NB4 (cell line): ENCODE results near the gene SLC24A5.

ENCODE experiments used
- DNase-seq: peaks from one replicate; pipeline ENCODE4 v3.0.0; 2010; ENCODE audit warnings: low read depth
- H3K4me3 ChIP-seq: one replicate; pipeline ENCODE4 v1.5.1; 2011; ENCODE audit warnings: mild to moderate bottlenecking, low read depth, low read length, moderate library complexity
- MYC ChIP-seq: IDR thresholded peaks from 2 replicates; pipeline ENCODE4 v1.6.1; 2011; ENCODE audit warnings: low read depth, low read length
- POLR2A ChIP-seq: IDR thresholded peaks from 2 replicates; pipeline ENCODE4 v1.6.1; 2011; ENCODE audit warnings: mild to moderate bottlenecking; ENCODE audit not compliant: insufficient read length; ENCODE audit errors: extremely low read depth
- TF ChIP-seq, protein P1 (sequence below): IDR thresholded peaks from one replicate; pipeline ENCODE4 v1.5.1; 2012; ENCODE audit warnings: low read depth, low read length
- TF ChIP-seq, protein P2 (sequence below): IDR thresholded peaks from 2 replicates; pipeline ENCODE4 v1.6.1; 2011; ENCODE audit warnings: low read depth, low read length

The SLC24A5 gene

DNA sequence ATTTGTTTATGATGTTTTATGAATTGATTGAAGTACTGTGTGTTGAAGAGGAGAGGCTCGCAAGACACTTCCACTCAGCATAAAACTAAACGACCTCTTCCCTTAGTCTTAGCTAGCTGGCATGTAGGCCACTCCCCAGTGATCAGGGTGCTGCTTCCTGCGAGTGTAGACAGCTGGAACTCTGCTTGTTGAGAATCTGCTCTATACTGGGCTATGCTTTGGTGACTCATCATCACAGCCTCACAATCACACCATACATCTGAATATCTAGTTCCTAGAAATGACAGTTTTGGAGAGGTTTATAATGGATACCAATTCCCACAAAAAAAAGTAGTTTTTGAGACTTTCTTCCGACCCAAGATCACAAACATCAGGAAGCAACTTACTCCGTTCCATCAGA lies 1.5 kb upstream of the SLC24A5 start:
- no peak overlapping the region for H3K4me3 ChIP-seq
- no peak for DNase-seq
- TF ChIP-seq, protein P1, sequence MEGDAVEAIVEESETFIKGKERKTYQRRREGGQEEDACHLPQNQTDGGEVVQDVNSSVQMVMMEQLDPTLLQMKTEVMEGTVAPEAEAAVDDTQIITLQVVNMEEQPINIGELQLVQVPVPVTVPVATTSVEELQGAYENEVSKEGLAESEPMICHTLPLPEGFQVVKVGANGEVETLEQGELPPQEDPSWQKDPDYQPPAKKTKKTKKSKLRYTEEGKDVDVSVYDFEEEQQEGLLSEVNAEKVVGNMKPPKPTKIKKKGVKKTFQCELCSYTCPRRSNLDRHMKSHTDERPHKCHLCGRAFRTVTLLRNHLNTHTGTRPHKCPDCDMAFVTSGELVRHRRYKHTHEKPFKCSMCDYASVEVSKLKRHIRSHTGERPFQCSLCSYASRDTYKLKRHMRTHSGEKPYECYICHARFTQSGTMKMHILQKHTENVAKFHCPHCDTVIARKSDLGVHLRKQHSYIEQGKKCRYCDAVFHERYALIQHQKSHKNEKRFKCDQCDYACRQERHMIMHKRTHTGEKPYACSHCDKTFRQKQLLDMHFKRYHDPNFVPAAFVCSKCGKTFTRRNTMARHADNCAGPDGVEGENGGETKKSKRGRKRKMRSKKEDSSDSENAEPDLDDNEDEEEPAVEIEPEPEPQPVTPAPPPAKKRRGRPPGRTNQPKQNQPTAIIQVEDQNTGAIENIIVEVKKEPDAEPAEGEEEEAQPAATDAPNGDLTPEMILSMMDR = no peak
- TF ChIP-seq MYC (no peak), POLR2A (no peak)
- TF ChIP-seq, protein P2, sequence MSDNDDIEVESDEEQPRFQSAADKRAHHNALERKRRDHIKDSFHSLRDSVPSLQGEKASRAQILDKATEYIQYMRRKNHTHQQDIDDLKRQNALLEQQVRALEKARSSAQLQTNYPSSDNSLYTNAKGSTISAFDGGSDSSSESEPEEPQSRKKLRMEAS = no peak

DNA sequence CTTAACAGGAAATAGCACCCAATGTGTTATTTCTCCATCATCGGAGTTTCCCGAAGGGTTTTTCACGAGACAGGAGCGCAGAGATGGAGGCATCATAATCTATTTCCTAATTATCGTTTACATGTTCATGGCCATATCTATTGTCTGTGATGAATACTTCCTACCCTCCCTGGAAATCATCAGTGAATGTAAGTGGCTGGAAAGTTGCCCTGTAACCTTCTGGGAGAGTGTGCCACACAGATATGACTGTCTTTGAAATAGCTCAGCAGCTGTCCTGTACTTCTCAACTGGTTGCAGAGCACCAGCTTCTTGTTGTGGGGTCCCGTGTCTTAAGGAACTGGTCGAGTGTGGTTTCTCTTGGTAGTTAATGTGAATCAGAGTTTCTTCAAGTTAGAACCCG lies 1.1 kb downstream of the SLC24A5 start:
- TF ChIP-seq MYC = no peak
- TF ChIP-seq POLR2A = no peak
- TF ChIP-seq, protein P2 = no peak
- TF ChIP-seq, protein P1 = no peak
- DNase-seq = no peak
- no peak overlapping the region for H3K4me3 ChIP-seq

DNA sequence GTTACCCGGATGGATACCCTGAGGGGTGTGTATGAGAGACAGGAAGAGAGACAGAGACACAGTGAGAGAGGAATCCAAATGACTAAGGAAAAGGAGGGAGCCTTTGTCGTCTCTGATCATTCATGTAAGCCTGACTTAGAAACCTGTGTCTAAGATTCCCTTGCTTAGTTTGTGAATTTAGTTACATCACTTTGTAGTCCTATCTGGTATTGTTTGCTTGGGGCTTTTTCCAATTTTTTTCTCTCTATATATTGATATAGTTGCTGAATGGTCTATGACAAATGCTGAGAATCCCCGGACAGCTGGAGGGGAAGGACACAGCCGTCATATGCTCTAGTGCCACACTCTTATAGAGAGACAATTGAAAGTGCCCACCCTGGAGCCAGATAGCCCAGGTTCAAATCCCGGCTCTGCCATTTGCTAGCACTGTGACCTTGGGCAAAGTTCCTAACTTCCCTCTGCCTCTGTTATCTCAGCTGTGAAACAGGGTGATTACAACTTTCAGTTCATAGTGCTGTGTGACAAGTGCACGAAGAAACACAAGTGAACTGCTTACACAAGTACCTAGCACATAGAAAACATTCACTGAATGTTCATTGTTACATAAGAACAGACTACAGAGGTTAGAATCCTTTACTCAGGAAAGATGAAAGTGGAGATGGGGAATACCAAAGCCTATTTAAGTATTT lies 6.0 kb downstream of the SLC24A5 start:
- DNase-seq = no peak
- TF ChIP-seq, protein P1 = no peak
- TF ChIP-seq POLR2A = no peak
- TF ChIP-seq, protein P2 = no peak
- TF ChIP-seq MYC = no peak
- no peak overlapping the region for H3K4me3 ChIP-seq

DNA sequence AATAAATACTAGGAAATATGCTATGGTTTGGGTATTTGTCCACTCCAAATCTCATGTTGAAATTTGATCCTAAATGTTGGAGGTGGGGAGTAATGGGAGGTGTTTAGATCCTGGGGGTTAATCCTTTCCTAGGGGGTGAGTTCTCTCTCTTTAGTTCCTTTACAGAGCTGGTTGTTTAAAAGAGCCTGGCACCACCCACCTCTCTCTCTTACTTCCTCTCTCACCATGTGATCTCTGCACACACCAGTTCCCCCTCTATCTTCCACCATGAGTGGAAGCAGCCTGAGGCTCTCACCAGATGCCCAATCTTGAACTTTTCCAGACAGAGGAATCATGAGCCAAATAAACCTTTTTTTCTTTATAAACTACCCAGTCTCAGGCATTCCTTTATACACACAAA lies 10.5 kb downstream of the SLC24A5 start:
- TF ChIP-seq, protein P1 = no peak
- DNase-seq = no peak
- no peak overlapping the region for H3K4me3 ChIP-seq

DNA sequence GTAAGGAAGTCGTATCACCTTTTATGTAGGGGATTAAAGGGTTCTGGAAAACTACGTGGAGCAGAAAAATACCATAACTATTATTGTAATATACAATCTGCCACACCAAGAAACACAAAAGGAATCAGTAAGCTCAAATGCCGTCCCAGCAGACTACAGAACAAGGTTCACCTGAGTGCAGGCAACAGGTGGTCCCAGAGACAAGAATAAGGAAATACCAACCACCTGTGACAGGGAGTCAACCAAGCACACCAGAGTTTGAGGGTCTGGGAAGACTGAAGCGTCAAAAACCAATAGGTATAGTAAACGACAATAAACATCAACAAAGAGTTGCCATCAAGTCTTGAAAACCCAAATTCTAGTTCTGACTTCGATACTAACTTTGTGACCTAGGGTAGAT lies 12.1 kb downstream of the SLC24A5 start:
- TF ChIP-seq MYC (no peak), POLR2A (no peak)
- TF ChIP-seq, protein P2 = no peak
- TF ChIP-seq, protein P1 = no peak
- no peak for DNase-seq
- H3K4me3 ChIP-seq = no peak overlapping the region

DNA sequence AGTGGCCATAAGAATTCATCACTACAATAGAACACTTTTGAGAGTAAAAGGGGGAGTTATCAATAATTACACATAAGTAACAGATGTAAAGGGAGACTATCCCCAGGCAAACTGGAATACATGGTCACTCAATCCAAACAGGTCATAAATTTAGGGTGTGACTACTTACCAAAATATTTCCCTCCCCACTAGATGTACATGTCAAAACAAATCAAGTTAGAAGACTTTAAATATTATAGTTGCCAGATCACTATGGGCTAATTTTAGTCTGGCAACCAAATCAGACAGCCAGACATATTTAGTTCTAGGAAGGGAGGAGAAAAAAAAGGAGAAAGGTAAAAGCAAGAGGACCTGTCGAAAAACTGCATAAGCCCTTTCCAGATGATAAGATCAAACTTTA lies 23.1 kb downstream of the SLC24A5 start:
- DNase-seq = no peak
- H3K4me3 ChIP-seq = no peak overlapping the region
- TF ChIP-seq, protein P2 = no peak
- TF ChIP-seq MYC (no peak), POLR2A (no peak)
- TF ChIP-seq, protein P1 = no peak
